Left ventricle myocardium inferior (tissue), 1 donor: ENCODE results near the gene ANKRD2. TPM values are rescaled to one million over a fixed set of nuclear protein-coding genes. Genes with fewer than 3 reads are reported as not detected.

Experiments used
- DNase-seq: peaks from one replicate; pipeline ENCODE4 v3.0.0-alpha.2; 2020
- H3K27ac ChIP-seq: fragments of 200-600 bp; replicated peaks from 2 replicates; pipeline ENCODE4 v1.8.0; 2021
- H3K27me3 ChIP-seq: fragments of 200-600 bp; 2 replicates; pipeline ENCODE4 v1.8.0; 2021; ENCODE audit warnings: low read depth
- H3K36me3 ChIP-seq: fragments of 200-600 bp; 2 replicates; pipeline ENCODE4 v1.8.0; 2021
- H3K4me1 ChIP-seq: fragments of 200-600 bp; 2 replicates; pipeline ENCODE4 v1.8.0; 2021
- H3K4me3 ChIP-seq: fragments of 200-600 bp; 2 replicates; pipeline ENCODE4 v1.8.0; 2021; ENCODE audit warnings: mild to moderate bottlenecking, moderate library complexity
- H3K9me3 ChIP-seq: fragments of 200-600 bp; replicated peaks from 2 replicates; pipeline ENCODE4 v1.8.0; 2021
- CTCF ChIP-seq: fragments of 200-600 bp; IDR thresholded peaks from 2 replicates; pipeline ENCODE4 v1.8.0; 2021; ENCODE audit warnings: antibody characterized with exemption, mild to moderate bottlenecking, borderline replicate concordance
- intact Hi-C: fragments of 100-400 bp; cut with micrococcal nuclease; formaldehyde crosslinking; loops from one replicate; pipeline ENCODE4 v1.11.0; 2022
- total RNA-seq: library from RNA; stranded (reverse); fragmentation: NEBNext Ultra II Directional; extraction: Animal tissue kit (Norgen Biotek cat#: 25700); gene quantifications from one replicate; pipeline ENCODE4 v1.2.1, GENCODE V29; 2021
- donor health status: DM: no; HTN: yes; CAD: no; lungs with severe emphysema.

Gene ANKRD2
- total RNA-seq, 1 donor from 2014 or later: 969 TPM

GRCh38 chr10:97585439-97585811 lies 12.8 kb downstream of the ANKRD2 start:
- no peak for DNase-seq
- intact Hi-C loops: no loop called here
- Histone ChIP-seq H3K4me1 (peaks cover 36% of the 10 kb centered on the region), H3K27me3 (no peaks in the 10 kb centered on the region), H3K9me3 (no peaks in the 10 kb centered on the region), H3K4me3 (peak overlapping the region; percentile 47), H3K36me3 (no peaks in the 10 kb centered on the region), H3K27ac (peak overlapping the region; percentile 94)
- no peak for TF ChIP-seq CTCF

GRCh38 chr10:97587183-97587582 lies 14.6 kb downstream of the ANKRD2 start:
- H3K27me3 ChIP-seq: no peaks in the 10 kb centered on the region
- H3K4me1 ChIP-seq: peaks cover 25% of the 10 kb centered on the region
- no peak overlapping the region for H3K4me3 ChIP-seq
- no peak for TF ChIP-seq CTCF
- DNase-seq: no peak
- H3K36me3 ChIP-seq: no peaks in the 10 kb centered on the region
- intact Hi-C loops: no loop called here
- H3K9me3 ChIP-seq: no peaks in the 10 kb centered on the region
- peak overlapping the region; percentile 94 for H3K27ac ChIP-seq

GRCh38 chr10:97589479-97589878 lies 16.9 kb downstream of the ANKRD2 start, which contains the start of gene C10orf62:
Gene C10orf62 (plus strand): TSS chr10:97589721. CDS start chr10:97589898, 177 bp downstream.
- no peaks in the 10 kb centered on the region for H3K27me3 ChIP-seq
- H3K4me3 ChIP-seq: no peak within 1 kb of the TSS
- H3K4me1 ChIP-seq: peaks cover 31% of the 10 kb centered on the region
- H3K27ac ChIP-seq: peak within 1 kb of the TSS; percentile 16
- TF ChIP-seq CTCF: no peak
- intact Hi-C loops: no loop called here
- H3K9me3 ChIP-seq: no peaks in the 10 kb centered on the region
- DNase-seq: no peak
- no peaks in the 10 kb centered on the region for H3K36me3 ChIP-seq

GRCh38 chr10:97590082-97590747 lies 17.6 kb downstream of the ANKRD2 start:
- no peak for DNase-seq
- Histone ChIP-seq H3K27me3 (no peaks in the 10 kb centered on the region), H3K9me3 (no peaks in the 10 kb centered on the region), H3K4me1 (peaks cover 33% of the 10 kb centered on the region), H3K36me3 (no peaks in the 10 kb centered on the region), H3K27ac (no peak overlapping the region), H3K4me3 (no peak overlapping the region)
- intact Hi-C loops: no loop called here
- no peak for TF ChIP-seq CTCF

- Histone ChIP-seq H3K4me1 (peaks cover 36% of the 10 kb centered on the region), H3K27ac (no peak overlapping the region), H3K27me3 (no peaks in the 10 kb centered on the region), H3K36me3 (no peaks in the 10 kb centered on the region), H3K9me3 (no peaks in the 10 kb centered on the region), H3K4me3 (no peak overlapping the region)
- TF ChIP-seq CTCF: no peak
- no peak for DNase-seq
- intact Hi-C loops: no loop called here
Measured at GRCh38 chr10:97590748-97591495, 18.3 kb downstream of the ANKRD2 start.
